GM12874 (cell line): ENCODE measurements around the gene FLAD1.

ENCODE experiments used
- CTCF ChIP-seq: IDR thresholded peaks from 2 replicates; pipeline ENCODE4 v1.5.1; 2011; ENCODE audit warnings: low read depth, mild to moderate bottlenecking, control low read depth, low read length, moderate library complexity; ENCODE audit not compliant: insufficient read depth

FLAD1 gene

GRCh38 chr1:154967331-154967950 is 15.7 kb upstream of the FLAD1 start:
- TF ChIP-seq CTCF, result no peak

- TF ChIP-seq CTCF, result no peak
Observed at GRCh38 chr1:154968731-154969130, 14.4 kb upstream of the FLAD1 start.

GRCh38 chr1:154969246-154969645 is 13.9 kb upstream of the FLAD1 start:
- TF ChIP-seq CTCF, result no peak

- no peak for TF ChIP-seq CTCF
Observed at GRCh38 chr1:154969860-154970452, 13.2 kb upstream of the FLAD1 start.

- TF ChIP-seq CTCF, result no peak
Observed at GRCh38 chr1:154970631-154971340, 12.4 kb upstream of the FLAD1 start, which contains the start of gene SHC1. SHC1 (minus strand) TSS chr1:154970747; CDS start chr1:154970526, 221 bp downstream.

- no peak for TF ChIP-seq CTCF
Observed at GRCh38 chr1:154971341-154971998, 11.7 kb upstream of the FLAD1 start.

- no peak for TF ChIP-seq CTCF
Observed at GRCh38 chr1:154972213-154972516, 11.0 kb upstream of the FLAD1 start.
